HG03575 (cell line): ENCODE measurements around the gene PDE11A.

Experiments used
- ATAC-seq: cut with Tn5 transposase; IDR thresholded peaks from one replicate; pipeline ENCODE4 v1.9.1; 2021; ENCODE audit not compliant: unreplicated experiment, insufficient number of reproducible peaks, low FRiP score; ENCODE audit errors: extremely low read depth

The PDE11A gene

DNA sequence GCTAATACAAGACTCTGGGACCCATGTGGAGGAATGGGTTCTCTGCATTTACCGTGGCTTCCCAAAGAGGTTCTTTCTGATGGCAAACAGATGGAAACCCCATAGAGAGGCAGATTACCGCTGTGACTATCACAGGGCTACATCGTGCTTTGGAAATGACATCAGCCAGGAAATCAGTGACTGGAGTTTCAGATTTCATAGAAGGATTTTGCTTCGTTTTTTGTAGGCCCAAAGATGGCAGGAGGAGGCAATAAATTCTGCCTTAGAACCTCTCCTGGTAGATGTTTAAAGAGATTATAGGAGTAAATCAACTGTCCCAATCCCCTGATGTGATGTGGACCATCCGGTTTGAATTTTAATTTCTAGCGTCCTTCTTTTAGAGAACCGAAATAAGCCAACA is 465.9 kb downstream of the PDE11A start:
- no peak for ATAC-seq

DNA sequence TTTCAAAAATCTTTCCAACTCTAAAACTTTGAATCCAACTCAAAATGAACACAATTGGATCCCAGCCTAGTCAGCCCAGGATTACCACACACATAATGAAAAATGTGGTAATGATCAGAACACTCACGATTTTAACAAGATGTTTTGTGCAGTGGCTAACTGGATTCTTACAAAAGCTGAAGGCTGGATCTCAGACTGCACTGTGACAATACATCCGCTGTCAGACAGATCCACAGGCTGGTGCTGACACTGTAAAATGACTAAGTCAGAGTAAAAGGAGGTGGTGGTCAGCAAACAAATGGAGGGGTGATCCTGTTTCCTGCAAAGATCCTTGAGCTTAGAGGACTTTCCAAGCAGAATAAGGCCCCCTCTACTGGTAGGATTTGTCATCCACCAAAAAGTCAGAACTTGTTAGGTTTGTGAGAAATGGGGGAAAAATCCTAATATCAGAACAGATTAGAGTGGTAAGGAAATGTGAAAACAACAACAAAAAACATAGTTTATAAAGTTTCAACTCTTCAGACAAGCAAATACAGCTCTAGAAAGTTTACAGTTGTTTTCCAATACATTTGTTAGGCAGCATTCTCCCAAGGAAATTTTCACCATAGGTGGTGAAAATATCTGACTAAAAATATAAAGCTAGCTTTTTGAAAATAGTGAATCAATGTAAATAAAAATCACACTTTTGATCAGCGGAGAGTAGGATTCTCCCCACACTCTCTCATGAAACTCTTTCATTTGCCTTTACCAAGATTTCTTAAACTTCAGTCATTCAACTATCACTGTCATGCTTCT is 468.1 kb downstream of the PDE11A start:
- no peak for ATAC-seq

DNA sequence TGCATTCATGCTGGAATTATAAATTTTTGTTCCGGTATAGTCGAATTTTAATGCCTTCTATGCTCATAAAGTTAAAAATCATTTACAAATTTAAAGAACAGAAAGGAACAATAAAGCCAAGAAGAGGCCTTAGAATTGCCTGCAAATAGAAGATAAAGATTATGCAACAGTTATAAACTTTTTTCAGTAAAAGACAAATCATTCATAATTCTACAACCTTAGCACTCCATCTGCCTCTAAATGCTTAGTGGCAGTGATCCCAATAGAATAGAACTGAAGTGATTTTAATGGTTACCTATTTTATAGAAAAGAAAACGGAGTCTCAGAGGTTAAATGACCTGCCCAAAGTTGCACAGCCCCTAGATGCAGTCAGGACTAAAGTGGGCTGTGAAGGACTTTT is 468.8 kb downstream of the PDE11A start:
- ATAC-seq = no peak

DNA sequence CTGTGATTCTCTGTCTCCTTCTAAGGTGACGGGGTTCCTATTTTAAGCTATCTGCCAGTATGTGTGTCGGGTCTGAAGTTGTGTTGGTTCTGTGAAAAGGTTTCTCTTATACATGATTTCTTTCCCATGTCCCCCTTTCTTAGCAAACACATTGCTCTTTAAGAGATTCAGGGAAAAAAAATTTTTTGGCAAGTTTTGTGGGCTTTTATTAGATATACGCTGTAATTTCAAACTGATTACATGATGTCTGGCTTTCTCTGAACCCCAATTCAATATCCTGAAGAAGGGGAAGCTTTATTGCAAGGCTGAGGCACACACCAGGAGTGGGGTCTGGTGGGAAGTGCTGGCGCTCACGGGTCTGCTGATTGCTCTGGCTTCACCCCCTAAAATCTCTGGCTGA is 469.4 kb downstream of the PDE11A start:
- ATAC-seq = no peak

DNA sequence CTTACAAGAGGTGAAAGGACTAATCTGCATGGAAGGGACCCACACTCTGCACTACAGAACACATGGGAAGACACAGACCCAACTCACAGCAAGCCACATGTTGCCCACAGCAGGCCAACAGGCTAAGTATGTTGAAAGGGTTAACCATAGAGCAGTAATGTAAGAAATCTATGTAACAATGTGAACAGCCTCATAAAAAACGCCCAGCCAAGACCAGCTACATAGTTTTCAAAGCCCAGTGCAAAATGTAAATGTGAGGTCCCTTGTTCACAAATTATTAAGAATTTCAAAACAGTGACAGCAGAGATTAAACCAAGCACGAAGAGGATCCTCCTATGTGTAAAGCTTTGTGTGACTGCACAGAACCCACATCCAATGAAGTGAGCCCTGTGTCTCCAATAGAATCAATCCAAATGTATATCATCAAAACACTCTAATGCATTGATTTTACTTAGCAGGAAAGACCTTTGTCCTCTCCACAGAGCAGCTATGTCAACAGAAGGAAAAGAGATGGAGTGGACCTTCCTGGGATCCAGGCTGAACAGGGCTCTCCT is 469.9 kb downstream of the PDE11A start:
- ATAC-seq = no peak

DNA sequence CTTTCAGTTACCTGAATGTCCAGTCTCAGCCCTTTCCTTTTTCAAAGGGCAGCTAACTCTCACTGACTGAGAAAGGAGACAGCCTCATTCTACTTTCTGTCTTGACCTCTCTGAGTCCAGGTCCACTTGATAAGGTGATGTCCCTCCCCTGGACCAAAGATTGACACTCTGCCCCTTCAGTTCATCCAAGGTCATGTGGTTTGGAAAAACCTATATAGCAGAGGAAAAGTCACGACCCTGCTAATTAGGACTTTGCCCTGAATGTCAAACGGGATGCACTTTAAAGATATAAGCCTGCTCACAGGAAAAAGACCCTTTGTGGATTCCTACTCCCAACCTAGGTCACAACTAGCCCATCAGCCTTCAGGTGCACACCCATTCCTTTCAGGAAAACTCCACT is 471.7 kb downstream of the PDE11A start:
- no peak for ATAC-seq

DNA sequence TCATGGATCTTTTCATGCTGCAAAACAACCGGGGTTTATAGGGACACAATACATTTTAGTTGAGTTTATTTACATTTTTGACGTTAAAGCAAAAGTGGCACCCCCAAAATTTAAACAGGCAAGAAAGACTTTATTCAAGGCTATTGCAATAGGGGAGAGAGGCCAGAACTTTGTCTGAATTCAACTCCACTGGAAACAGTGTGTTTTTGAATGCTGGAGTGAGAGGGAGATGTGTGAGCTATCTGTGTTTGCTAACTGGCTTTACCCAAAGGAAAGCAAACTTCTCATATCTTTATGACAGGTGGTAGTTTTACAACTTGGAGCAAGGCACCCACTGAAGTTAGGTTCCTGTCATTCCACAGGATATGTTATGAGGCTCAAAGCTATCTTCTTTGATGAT is 472.6 kb downstream of the PDE11A start:
- no peak for ATAC-seq

DNA sequence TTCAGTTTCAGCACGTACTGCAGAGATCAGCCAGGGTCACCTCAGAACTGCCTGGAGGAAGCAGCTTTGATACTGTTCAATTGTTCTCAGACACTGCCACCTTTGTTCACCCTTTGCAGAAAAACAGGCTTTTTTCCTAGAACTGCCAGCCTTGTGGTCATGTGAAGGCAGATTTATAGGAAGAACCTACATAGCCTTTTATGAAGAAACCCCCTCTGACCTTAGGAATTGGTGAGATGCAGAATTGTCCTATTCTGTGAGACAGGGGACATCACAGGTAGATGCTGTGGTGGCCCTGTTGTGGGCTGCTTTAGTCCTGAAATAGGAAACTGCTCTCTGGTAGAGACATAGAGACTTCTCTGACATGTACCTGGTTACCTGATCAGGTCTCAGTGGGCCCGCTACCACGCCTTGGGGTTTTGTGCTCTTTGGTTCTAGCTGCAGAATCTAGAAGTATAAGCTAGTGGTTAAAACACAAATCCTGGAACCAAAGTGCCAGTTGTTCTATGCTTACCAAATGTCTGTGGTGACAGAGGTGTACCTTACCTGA is 473.4 kb downstream of the PDE11A start:
- no peak for ATAC-seq

DNA sequence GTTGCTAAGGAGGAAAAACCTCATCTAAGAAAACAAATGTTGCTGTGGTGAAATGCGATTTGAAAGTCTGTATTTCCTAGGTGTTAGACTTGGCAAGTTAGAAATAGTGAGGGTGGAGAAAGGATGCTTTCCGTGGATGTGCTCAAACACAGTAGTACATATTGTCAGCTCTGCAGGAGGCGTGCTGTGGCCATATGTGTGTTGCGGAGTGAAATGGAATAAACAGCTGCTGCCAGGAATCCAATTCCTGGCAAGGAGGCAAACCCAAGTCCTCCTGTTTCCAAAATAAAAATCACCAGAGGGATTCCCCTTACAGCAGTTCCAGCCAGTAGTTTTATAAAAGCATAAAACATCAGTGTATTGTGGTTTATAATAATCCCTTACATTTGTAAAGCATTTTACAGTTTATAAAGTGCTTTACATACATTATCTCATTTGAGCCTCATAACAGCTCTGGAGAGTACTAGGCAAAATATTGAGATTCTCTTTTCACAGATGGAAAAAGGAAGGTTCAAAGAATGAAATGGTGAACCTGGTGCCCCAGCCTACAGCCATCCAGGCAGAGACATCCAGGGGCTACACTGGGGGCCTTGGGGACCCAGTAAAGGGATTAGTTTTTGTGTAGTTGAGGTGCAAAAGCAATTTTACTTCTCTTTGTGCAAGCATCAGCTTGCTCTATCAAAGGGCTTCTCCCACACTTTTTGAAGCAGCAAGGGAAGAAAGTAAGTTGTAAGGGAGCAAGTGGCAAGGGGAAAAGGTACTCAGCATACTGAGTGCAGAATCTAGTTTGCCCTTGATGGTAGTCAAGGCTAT is 474.0 kb downstream of the PDE11A start:
- ATAC-seq = no peak

DNA sequence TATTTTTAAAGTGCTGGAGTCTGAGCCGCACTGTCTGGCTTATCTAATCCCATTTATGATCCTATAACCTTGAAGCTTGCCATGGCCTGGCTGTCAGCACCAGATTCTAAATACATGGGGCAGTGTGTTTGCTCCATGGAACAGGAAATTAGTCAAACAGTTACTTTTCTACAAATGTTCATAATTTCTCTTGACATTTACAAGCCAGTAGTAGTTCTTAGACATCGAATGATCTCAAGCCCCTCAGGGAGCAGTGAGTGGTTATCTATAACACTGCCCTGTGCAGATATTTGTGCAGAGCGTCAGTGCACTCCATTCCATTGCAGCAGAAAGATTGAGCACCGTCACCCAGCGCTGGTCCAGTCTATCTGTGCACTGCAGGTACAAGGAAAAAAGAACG is 474.8 kb downstream of the PDE11A start:
- ATAC-seq = no peak

DNA sequence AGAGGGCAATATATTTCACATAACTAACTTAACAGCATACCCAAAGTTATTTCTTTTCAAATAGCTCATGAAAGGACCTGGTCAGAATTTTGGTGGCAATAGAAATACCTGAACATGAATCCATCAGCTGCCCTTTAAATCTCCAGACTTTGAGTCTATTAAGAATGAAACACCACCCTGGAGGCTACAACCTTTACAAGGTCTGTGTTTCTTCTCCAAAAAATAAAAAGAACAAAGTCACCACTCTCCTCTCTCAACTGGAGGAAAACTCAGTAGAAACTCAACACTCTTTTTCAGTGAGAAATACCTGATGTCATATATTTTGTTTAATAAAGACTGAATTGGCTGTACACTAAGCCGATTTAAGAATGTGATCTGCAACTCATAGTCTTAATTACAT is 475.7 kb downstream of the PDE11A start:
- no peak for ATAC-seq

DNA sequence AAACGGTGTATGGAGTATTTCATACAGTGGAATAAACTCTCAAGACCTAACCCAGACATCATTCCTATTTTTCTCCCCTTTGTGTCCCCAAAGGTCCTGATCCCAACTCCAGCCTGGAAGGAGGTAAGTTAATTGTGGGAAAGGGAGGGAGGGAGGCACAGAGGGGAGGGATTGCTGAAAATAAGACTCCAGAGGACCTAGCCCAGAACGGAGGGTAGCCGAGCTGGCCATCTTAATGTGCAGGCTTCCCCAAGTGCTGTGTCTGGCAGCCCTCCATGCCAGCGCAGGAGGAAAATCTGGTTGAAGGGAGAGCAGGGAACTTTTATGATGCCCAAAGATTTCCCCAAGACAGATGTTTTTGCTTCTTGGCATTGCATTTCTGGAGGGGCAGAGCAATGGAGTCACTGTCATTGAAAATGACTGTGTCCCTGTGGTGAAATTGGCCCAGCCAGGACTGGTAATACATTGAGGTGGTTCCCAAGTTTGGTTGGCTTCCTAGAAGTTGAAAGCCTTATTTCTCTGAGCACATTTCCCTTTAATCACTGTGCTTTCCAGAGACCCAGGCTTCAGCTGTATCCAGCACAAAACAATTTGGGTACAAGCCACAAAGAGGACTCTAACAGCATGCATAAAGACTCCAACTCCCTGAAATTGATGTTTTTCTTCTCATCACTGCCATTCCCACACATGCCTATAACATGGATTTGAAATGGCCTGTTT is 477.3 kb downstream of the PDE11A start:
- ATAC-seq = no peak

DNA sequence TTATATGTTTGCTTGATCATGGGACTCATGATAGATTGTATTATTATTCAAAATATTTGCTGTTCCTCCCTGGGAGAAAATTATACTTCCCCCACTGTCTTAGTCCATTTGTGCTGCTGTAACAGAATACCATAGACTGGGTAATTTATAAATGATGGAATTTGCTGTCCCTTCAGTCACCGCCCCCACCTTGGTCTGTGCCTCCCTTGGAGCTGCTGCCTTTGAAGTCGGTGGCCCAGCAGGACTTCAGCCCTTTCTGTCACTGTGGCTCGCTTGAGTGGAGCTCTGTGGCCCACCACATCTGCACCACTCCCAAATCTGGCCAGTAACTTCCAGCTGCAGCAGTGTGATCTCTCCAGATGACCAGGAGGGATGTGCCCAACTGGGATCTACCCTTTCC is 479.2 kb downstream of the PDE11A start:
- ATAC-seq = no peak

DNA sequence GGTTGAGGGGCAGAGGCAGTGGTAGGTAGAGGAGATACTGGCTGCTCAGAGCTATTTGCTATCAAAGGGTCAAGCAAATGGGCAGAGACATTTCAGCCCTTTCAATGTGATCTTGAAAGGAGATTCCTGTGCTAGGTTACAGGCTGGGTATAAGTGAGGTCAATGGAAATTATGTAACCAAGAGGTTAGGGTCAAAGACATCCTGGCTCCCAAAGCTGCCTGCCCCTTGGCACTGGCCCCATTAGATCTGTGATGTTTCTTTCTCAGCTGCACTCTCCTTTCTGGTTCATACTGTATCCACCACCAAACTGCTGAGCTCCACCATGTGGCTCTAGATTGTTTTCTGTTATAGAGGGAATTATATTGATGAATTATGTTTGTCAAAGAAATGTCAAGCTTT is 479.6 kb downstream of the PDE11A start:
- ATAC-seq = no peak

DNA sequence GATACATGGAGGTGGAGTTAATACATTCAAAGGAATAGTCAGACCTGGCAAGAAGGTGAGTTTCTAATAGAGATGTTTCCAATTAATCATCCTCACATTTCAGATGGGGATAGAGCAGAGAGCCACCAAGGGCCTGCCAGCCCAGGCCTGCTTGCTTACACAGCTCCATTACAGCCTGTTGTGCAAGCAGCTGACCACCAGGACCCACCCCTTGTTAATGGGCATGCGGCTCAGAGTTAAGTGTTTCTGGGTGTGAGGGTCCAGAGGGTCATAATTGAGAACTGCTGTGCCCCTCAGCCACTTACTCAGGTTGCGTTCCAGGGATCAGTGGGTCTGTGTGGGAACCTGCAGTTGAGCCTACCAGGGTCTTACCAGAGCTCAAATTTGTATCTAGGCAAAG is 480.2 kb downstream of the PDE11A start:
- ATAC-seq = no peak

DNA sequence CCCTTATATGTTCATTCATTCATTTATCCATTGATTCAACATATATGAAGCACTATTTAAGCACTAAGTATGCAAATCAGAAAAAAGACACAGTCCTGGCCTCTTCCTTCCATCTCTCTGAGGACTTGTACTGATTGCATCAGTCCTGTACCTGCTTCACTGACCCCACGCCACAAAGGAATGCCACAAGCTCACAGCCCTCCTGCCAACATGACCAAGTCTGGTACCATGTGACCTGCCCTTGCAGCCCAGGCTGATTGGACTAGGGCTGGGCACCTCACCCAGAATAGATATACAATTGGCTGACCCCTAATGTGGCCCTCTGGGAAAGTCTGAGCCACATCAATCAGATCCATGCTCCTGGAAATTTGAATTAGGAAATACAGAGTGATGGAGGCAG is 483.4 kb downstream of the PDE11A start:
- ATAC-seq = no peak

DNA sequence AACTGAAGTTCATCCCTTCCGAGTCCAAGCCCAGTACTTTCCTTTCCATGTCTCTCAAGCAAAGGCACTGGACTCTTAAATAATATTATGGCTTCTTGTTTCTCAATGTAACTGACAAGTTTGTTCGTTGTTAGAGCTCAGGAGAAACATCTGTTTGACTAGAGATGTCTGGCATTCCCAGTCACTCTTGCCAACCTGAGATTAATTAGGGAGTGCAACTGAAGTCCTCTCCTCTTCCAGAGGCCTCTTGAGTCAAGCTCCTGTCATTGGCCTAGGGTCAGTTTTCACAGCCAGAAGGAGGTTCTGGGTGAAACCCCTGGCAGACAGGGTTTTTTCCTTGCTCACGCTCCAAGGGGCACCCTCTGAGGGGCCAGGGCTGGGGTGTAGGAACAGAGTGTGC is 483.9 kb downstream of the PDE11A start:
- no peak for ATAC-seq

DNA sequence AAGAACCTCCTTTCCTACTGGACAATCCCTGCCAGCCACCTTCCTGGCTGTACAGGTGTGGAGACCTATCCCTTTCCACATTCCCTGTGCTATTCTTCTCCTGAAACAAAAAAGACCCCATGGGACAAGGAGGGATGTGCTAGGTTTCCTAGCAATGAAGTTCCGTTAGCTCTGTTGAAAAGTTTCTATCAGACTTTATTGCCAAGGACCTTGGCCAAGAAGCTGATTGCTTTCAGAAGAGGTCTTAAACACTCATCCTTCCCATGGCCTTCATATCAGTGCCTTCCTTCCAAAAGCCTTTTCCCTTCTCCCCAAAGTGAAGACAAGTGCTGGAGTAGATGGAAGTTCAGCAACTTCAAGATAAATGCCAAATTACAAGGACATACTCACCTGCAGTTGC is 485.2 kb downstream of the PDE11A start:
- ATAC-seq = no peak

DNA sequence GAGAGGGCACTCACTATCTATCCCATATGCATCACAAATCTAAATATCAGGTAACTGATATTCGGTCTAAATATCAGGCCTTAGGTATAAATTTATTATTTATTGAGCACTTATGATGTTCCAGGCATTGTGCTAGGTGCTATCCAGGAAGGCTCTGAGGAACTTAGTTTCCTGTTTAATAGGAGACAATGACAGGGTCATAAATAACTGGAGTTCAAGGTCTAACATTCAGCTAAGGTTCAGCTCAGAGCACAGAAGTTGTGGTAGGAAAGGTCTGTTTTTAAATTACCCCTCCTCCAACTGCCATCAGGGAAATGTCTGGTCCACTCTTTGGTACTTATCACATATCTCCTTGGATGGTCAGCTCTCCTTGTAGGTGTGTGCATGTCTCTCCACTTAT is 486.4 kb downstream of the PDE11A start:
- ATAC-seq = no peak
